ENCODE results near the gene CCDC13.

Gene CCDC13

DNA sequence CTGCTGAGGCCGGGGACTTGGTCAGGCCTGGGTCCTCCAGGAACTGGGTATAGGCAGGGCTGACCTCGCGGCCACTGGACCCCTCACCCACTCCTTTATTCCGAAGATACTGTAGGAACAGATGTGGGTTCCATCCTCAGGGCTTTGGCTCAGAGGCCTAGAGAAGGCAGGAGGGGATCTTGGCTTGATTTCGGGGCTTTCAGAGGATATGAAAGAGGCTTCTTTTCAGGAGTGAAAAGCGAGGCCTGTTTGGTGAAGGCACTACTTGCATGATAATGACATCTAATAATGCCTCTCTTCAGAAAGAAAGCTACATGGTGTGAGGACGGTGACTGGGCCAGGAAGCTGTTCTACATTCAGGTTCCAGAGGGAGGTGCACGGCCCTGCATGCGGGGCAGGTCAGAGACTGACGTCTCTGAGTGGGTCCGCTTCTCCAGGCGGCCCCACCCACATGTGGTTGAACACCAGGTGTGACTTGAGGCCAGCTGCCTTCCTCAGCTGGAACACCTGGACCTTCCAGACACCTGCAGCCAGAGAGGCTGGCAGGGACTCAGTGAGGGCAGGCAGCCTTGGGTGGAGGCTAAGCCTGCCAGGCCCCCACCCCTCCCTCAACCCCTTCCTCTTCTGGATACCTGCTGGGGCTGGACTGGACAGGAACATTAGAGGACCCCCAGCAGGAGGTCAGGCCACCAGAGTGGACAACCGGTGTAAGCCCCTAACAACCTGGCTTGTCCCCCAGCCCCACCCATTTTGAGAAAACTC lies 39.4 kb downstream of the CCDC13 start:
- TF ChIP-seq, protein P1, sequence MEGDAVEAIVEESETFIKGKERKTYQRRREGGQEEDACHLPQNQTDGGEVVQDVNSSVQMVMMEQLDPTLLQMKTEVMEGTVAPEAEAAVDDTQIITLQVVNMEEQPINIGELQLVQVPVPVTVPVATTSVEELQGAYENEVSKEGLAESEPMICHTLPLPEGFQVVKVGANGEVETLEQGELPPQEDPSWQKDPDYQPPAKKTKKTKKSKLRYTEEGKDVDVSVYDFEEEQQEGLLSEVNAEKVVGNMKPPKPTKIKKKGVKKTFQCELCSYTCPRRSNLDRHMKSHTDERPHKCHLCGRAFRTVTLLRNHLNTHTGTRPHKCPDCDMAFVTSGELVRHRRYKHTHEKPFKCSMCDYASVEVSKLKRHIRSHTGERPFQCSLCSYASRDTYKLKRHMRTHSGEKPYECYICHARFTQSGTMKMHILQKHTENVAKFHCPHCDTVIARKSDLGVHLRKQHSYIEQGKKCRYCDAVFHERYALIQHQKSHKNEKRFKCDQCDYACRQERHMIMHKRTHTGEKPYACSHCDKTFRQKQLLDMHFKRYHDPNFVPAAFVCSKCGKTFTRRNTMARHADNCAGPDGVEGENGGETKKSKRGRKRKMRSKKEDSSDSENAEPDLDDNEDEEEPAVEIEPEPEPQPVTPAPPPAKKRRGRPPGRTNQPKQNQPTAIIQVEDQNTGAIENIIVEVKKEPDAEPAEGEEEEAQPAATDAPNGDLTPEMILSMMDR (conservative IDR thresholded peaks at IDR 0.05; ENCODE audit: low read length), result no peak
- no peak for DNase-seq (ENCODE audit: low read depth)
- H3K4me3 ChIP-seq (ENCODE audit: low read length), result no peak overlapping the region

GRCh38 chr3:42732829-42733459 lies 40.1 kb downstream of the CCDC13 start:
- H3K4me3 ChIP-seq (ENCODE audit: low read length), result no peak overlapping the region
- TF ChIP-seq, protein P1 (conservative IDR thresholded peaks at IDR 0.05; ENCODE audit: low read length), result no peak
- no peak for DNase-seq (ENCODE audit: low read depth)

GRCh38 chr3:42732196-42732828 lies 40.7 kb downstream of the CCDC13 start:
- DNase-seq (ENCODE audit: low read depth), result no peak
- TF ChIP-seq, protein P1 (conservative IDR thresholded peaks at IDR 0.05; ENCODE audit: low read length), result no peak
- no peak overlapping the region for H3K4me3 ChIP-seq (ENCODE audit: low read length)

GRCh38 chr3:42731476-42732195 lies 41.4 kb downstream of the CCDC13 start:
- no peak overlapping the region for H3K4me3 ChIP-seq (ENCODE audit: low read length)
- TF ChIP-seq, protein P1 (conservative IDR thresholded peaks at IDR 0.05; ENCODE audit: low read length), result no peak
- no peak for DNase-seq (ENCODE audit: low read depth)

- no peak overlapping the region for H3K4me3 ChIP-seq (ENCODE audit: low read length)
- no peak for DNase-seq (ENCODE audit: low read depth)
- TF ChIP-seq, protein P1 (conservative IDR thresholded peaks at IDR 0.05; ENCODE audit: low read length), result no peak
Measured at GRCh38 chr3:42730706-42731420, 42.2 kb downstream of the CCDC13 start.

DNA sequence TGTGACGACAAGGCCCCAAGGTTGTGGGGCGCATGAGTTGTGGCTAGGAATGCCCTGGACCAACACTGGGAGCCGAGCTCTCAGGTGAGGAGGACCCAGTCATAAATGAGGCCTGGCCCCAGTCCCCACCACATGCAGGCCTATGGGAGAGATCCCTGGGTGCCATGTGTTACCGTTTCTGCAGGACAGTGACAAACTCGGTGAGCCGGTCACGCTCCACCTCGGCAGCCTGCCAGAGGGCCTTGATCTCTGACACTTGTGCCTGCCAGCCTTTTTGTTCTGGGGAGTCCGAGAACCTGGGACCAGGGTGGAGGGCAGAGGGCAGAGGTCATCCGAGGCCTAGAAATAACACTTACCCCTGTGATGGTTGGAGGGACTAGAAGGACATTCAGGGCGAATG lies 42.8 kb downstream of the CCDC13 start:
- TF ChIP-seq, protein P1 (conservative IDR thresholded peaks at IDR 0.05; ENCODE audit: low read length), result no peak
- no peak for DNase-seq (ENCODE audit: low read depth)
- H3K4me3 ChIP-seq (ENCODE audit: low read length), result no peak overlapping the region

Data from AG10803 (cell line).